Upper lobe of left lung (tissue), 6 donors: Measurements from ENCODE around the gene CDC73. TPM values are rescaled to one million over a fixed set of nuclear protein-coding genes. Genes with fewer than 3 reads are reported as not detected.
A peak's percentile ranks its signal among the peaks of the same experiment; 100 is the strongest.

Experiments used
- ATAC-seq, 2 donors: fragments of 200-7000 bp; cut with Tn5 transposase; one replicate each; pipeline ENCODE4 v1.9.1; 2022; ENCODE audit warnings: mild to moderate bottlenecking in 2 of 2, moderate library complexity in 2 of 2; ENCODE audit not compliant: low FRiP score in 2 of 2
- DNase-seq, 2 donors: peaks; one replicate each; pipeline ENCODE4 v3.0.0-alpha.2; 2019 to 2020
- H3K27ac ChIP-seq, 4 donors: fragments of 200-600 bp; sonication (generic); one replicate each; pipeline ENCODE4 v1.5.1; 2016 to 2019
- H3K27me3 ChIP-seq, 4 donors: fragments of 200-600 bp; sonication (generic); one replicate each; pipeline ENCODE4 v1.5.1; 2017 to 2019
- H3K36me3 ChIP-seq, 4 donors: fragments of 200-600 bp; sonication (generic); one replicate each; pipeline ENCODE4 v1.5.1; 2016 to 2019
- H3K4me1 ChIP-seq, 4 donors: fragments of 200-600 bp; sonication (generic); one replicate each; pipeline ENCODE4 v1.5.1; 2018 to 2019
- H3K4me3 ChIP-seq, 4 donors: fragments of 200-600 bp; sonication (generic); one replicate each; pipeline ENCODE4 v1.5.1; 2017 to 2019; ENCODE audit warnings: mild to moderate bottlenecking in 2 of 4, moderate library complexity in 1 of 4
- H3K9me3 ChIP-seq, 4 donors: fragments of 200-600 bp; sonication (generic); one replicate each; pipeline ENCODE4 v1.5.1; 2018 to 2019
- CTCF ChIP-seq, 6 experiments: fragments of 450-650 bp in 4 of 6; fragments of 200-600 bp in 2 of 6; sonication (generic) in 2 of 6; IDR thresholded peaks; one replicate each; pipeline ENCODE4 v1.5.1; 2016 to 2019; ENCODE audit warnings: antibody characterized with exemption in 6 of 6
- EP300 ChIP-seq, 4 donors: sonication (generic); formaldehyde crosslinking; IDR thresholded peaks; one replicate each; pipeline ENCODE4 v1.5.1; 2017; ENCODE audit warnings: antibody characterized with exemption in 4 of 4, control low read depth in 2 of 4
- POLR2A ChIP-seq, 4 donors: fragments of 450-650 bp; IDR thresholded peaks; one replicate each; pipeline ENCODE4 v1.5.1; 2016 to 2017; ENCODE audit warnings: antibody characterized with exemption in 4 of 4, mild to moderate bottlenecking in 2 of 4
- POLR2AphosphoS5 ChIP-seq, 2 donors: sonication (generic); formaldehyde crosslinking; IDR thresholded peaks; one replicate each; pipeline ENCODE4 v1.5.1; 2017; ENCODE audit warnings: antibody characterized with exemption in 2 of 2
- WGBS, 2 donors: methylation state at CpG; one replicate each; pipeline ENCODE4 v1.1.5; 2017 to 2018; 5-methylcytosine and 5-hydroxymethylcytosine counted together
- total RNA-seq, 6 donors: library from RNA; depleted of rRNA in 4 of 6; stranded (reverse); fragments of >200 nt in 4 of 6; gene quantifications; one replicate each; pipeline versions ENCODE4 v1.1.0 to v1.2.1, GENCODE V29; 2016 to 2021
- donor health status: DM: no; HTN: no; CAD: no; lungs with moderate emphysema.
- donor health status: DM: no; HTN: yes; CAD: no; lungs with severe emphysema.

Gene CDC73
- total RNA-seq, 6 donors from 2014 or later = 35.1 to 77.5 (median 47.5) TPM

- no peak overlapping the region for H3K4me3 ChIP-seq
- TF ChIP-seq POLR2A (IDR thresholded peaks at IDR 0.05) = no peak
- no peak for TF ChIP-seq POLR2AphosphoS5 (IDR thresholded peaks at IDR 0.05)
- TF ChIP-seq EP300 (IDR thresholded peaks at IDR 0.05) = no peak
- TF ChIP-seq CTCF (IDR thresholded peaks at IDR 0.05) = no peak
- H3K9me3 ChIP-seq = peaks cover 0 to 8% (median 6%) of the 10 kb centered on the region in 4 donors
- no peak overlapping the region for H3K27ac ChIP-seq
- no peaks in the 10 kb centered on the region for H3K27me3 ChIP-seq
- peaks cover 0 to 23% (median 0%) of the 10 kb centered on the region in 4 donors for H3K36me3 ChIP-seq
- ATAC-seq (no peak), DNase-seq (no peak)
- whole genome bisulfite sequencing, 2 donors = 59 to 65% methylated on average over 1 of the region's 1 CpG
- no peaks in the 10 kb centered on the region for H3K4me1 ChIP-seq
Observed at GRCh38 chr1:193211539-193211938, 89.7 kb downstream of the CDC73 start.

GRCh38 chr1:193212637-193213036, 90.8 kb downstream of the CDC73 start:
- no peaks in the 10 kb centered on the region for H3K27me3 ChIP-seq
- 96 to 98% methylated on average over 2 of the region's 2 CpGs for WGBS, 2 donors
- H3K36me3 ChIP-seq = peaks cover 0 to 31% (median 0%) of the 10 kb centered on the region in 4 donors

GRCh38 chr1:193213998-193214397, 92.2 kb downstream of the CDC73 start:
- Histone ChIP-seq H3K9me3 (no peaks in the 10 kb centered on the region), H3K4me3 (no peak overlapping the region), H3K36me3 (peaks cover 0 to 37% (median 0%) of the 10 kb centered on the region in 4 donors), H3K4me1 (no peaks in the 10 kb centered on the region), H3K27ac (no peak overlapping the region), H3K27me3 (no peaks in the 10 kb centered on the region)
- no peak for DNase-seq
- ATAC-seq = no peak
- no peak for TF ChIP-seq EP300 (IDR thresholded peaks at IDR 0.05)
- TF ChIP-seq POLR2A (IDR thresholded peaks at IDR 0.05) = no peak
- no peak for TF ChIP-seq CTCF (IDR thresholded peaks at IDR 0.05)
- no peak for TF ChIP-seq POLR2AphosphoS5 (IDR thresholded peaks at IDR 0.05)
- 93 to 94% methylated on average over 4 of the region's 4 CpGs for WGBS, 2 donors

More at GRCh38 chr1:193212637-193213036, 90.8 kb downstream of the CDC73 start:
- no peaks in the 10 kb centered on the region for H3K4me1 ChIP-seq
- DNase-seq (no peak), ATAC-seq (no peak)
- H3K4me3 ChIP-seq = no peak overlapping the region
- H3K9me3 ChIP-seq = peaks cover 0 to under 1% (median 0%) of the 10 kb centered on the region in 4 donors
- no peak overlapping the region for H3K27ac ChIP-seq
- TF ChIP-seq POLR2AphosphoS5 (IDR thresholded peaks at IDR 0.05) (no peak), CTCF (IDR thresholded peaks at IDR 0.05) (no peak), POLR2A (IDR thresholded peaks at IDR 0.05) (no peak), EP300 (IDR thresholded peaks at IDR 0.05) (no peak)

GRCh38 chr1:193216920-193217319, 95.1 kb downstream of the CDC73 start:
- no peak for TF ChIP-seq CTCF (IDR thresholded peaks at IDR 0.05)
- no peak for TF ChIP-seq POLR2A (IDR thresholded peaks at IDR 0.05)
- TF ChIP-seq POLR2AphosphoS5 (IDR thresholded peaks at IDR 0.05) = peak in 1 of 2 donors; percentile 24
- no peak for TF ChIP-seq EP300 (IDR thresholded peaks at IDR 0.05)
- 47 to 75% methylated on average over 2 to 8 of the region's 8 CpGs for WGBS, 2 donors
- ATAC-seq = peak in 1 of 2 donors; percentile 51
- H3K4me1 ChIP-seq = peaks cover 0 to 3% (median 0%) of the 10 kb centered on the region in 4 donors
- peak overlapping the region in 2 of 4 donors; percentile 7 to 71 for H3K27ac ChIP-seq
- H3K36me3 ChIP-seq = peaks cover 0 to 36% (median 0%) of the 10 kb centered on the region in 4 donors
- DNase-seq = peak in 1 of 2 donors; percentile 22
- H3K27me3 ChIP-seq = no peaks in the 10 kb centered on the region
- H3K9me3 ChIP-seq = no peaks in the 10 kb centered on the region
- H3K4me3 ChIP-seq = peak overlapping the region in 1 of 4 donors; percentile 15

GRCh38 chr1:193219391-193219790, 97.6 kb downstream of the CDC73 start:
- TF ChIP-seq EP300 (IDR thresholded peaks at IDR 0.05) (no peak), CTCF (IDR thresholded peaks at IDR 0.05) (no peak), POLR2A (IDR thresholded peaks at IDR 0.05) (no peak), POLR2AphosphoS5 (IDR thresholded peaks at IDR 0.05) (no peak)
- Histone ChIP-seq H3K27me3 (no peaks in the 10 kb centered on the region), H3K4me1 (peaks cover 0 to 3% (median 0%) of the 10 kb centered on the region in 4 donors), H3K27ac (no peak overlapping the region), H3K9me3 (no peaks in the 10 kb centered on the region), H3K36me3 (peaks cover 0 to 27% (median 0%) of the 10 kb centered on the region in 4 donors), H3K4me3 (no peak overlapping the region)
- no peak for ATAC-seq
- DNase-seq = no peak
- WGBS, 2 donors = 95 to 100% methylated on average over 4 of the region's 4 CpGs
